MM.1S (cell line): ENCODE results near the gene EFNA5.

ENCODE experiments used
- EZH2 ChIP-seq: fragments of 300-600 bp; sonication (generic); optimal IDR thresholded peaks from 2 replicates; pipeline ENCODE3; 2017; ENCODE audit warnings: low read depth, mild to moderate bottlenecking, antibody characterized with exemption, low read length, mixed read lengths
- EZH2phosphoT487 ChIP-seq: fragments of 300-600 bp; sonication (generic); IDR thresholded peaks from 2 replicates; pipeline ENCODE4 v1.6.1; 2018; ENCODE audit warnings: antibody characterized with exemption, low read length
- TF ChIP-seq, protein P1 (sequence below): fragments of 300-600 bp; sonication (generic); IDR thresholded peaks from 2 replicates; pipeline ENCODE4 v1.5.1; 2016; ENCODE audit warnings: antibody characterized with exemption, low read length, mixed read lengths

GRCh38 chr5:107687404-107687803 lies 16.7 kb upstream of the EFNA5 start:
- TF ChIP-seq, protein P1, sequence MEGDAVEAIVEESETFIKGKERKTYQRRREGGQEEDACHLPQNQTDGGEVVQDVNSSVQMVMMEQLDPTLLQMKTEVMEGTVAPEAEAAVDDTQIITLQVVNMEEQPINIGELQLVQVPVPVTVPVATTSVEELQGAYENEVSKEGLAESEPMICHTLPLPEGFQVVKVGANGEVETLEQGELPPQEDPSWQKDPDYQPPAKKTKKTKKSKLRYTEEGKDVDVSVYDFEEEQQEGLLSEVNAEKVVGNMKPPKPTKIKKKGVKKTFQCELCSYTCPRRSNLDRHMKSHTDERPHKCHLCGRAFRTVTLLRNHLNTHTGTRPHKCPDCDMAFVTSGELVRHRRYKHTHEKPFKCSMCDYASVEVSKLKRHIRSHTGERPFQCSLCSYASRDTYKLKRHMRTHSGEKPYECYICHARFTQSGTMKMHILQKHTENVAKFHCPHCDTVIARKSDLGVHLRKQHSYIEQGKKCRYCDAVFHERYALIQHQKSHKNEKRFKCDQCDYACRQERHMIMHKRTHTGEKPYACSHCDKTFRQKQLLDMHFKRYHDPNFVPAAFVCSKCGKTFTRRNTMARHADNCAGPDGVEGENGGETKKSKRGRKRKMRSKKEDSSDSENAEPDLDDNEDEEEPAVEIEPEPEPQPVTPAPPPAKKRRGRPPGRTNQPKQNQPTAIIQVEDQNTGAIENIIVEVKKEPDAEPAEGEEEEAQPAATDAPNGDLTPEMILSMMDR: no peak
- TF ChIP-seq EZH2 (no peak), EZH2phosphoT487 (no peak)
